ENCODE measurements around the gene TRIM31. TPM values are rescaled to one million over a fixed set of nuclear protein-coding genes. Genes with fewer than 3 reads are reported as not detected.
"Not testable (repeated sequence)": the region's sequence is repeated elsewhere in the genome, so short reads cannot be mapped to it uniquely, and the experiment has no call there.

Gene TRIM31
- total RNA-seq, 1 experiment from 2014 or later, result not detected

DNA sequence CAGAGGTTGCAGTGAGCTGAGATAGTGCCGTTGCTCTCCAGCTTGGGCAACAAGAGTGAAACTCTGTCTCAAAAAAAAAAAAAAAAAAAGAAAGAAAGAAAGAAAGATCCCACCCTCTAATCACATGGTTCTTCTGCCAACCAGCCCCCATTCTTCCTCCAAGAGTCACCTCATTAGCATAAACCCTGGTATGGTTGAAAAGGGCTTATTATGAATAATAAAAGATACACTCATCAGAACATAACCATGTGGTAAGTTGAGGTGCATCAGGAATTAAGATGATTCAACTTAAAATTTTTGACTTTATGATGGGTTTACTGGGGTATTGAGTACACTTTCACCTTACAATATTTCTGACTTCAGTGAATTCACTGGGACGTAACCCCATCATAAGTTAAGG is 22.3 kb upstream of the TRIM31 start:
- H3K36me3 ChIP-seq, result no peaks in the 10 kb centered on the region
- H3K4me3 ChIP-seq, result no peak overlapping the region
- H3K9me3 ChIP-seq (replicated peaks), result no peaks in the 10 kb centered on the region
- DNase-seq, result no peak
- H3K4me1 ChIP-seq, result peaks cover 5% of the 10 kb centered on the region; the same call in 1 of the 2 replicates
- H3K27me3 ChIP-seq, result no peaks in the 10 kb centered on the region
- no peak overlapping the region for H3K27ac ChIP-seq

DNA sequence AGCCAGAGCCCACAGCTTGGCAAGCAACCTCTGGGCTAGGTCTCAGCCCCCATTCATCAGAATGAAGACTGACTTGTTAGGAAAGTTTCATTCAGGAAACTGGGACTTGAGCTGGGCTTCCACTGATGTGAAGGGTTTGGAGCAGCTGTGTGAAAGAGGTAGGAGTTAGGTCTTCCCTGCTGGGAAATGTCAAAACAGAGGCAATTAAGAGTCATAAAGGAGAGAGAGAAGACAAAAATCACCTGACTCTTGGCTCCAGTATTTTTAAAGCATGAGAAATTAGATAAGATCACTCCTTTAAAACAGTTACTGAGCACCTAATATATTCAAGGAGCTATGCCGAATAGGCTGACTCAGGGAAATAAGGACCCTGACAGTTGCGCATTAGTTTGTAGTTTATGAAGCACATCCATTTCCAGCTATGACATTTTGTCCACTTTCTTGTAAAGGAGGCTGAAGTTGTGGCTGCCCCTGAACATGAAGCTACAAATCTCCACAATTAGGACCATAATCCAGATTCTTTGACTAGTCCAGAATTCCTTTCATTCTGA is 19.1 kb upstream of the TRIM31 start:
- Histone ChIP-seq H3K4me1 (peaks cover 5% of the 10 kb centered on the region; the same call in 1 of the 2 replicates), H3K27ac (no peak overlapping the region), H3K27me3 (peaks cover 4% of the 10 kb centered on the region; the same call in 1 of the 2 replicates), H3K36me3 (no peaks in the 10 kb centered on the region), H3K9me3 (replicated peaks) (no peaks in the 10 kb centered on the region), H3K4me3 (no peak overlapping the region)
- no peak for DNase-seq

DNA sequence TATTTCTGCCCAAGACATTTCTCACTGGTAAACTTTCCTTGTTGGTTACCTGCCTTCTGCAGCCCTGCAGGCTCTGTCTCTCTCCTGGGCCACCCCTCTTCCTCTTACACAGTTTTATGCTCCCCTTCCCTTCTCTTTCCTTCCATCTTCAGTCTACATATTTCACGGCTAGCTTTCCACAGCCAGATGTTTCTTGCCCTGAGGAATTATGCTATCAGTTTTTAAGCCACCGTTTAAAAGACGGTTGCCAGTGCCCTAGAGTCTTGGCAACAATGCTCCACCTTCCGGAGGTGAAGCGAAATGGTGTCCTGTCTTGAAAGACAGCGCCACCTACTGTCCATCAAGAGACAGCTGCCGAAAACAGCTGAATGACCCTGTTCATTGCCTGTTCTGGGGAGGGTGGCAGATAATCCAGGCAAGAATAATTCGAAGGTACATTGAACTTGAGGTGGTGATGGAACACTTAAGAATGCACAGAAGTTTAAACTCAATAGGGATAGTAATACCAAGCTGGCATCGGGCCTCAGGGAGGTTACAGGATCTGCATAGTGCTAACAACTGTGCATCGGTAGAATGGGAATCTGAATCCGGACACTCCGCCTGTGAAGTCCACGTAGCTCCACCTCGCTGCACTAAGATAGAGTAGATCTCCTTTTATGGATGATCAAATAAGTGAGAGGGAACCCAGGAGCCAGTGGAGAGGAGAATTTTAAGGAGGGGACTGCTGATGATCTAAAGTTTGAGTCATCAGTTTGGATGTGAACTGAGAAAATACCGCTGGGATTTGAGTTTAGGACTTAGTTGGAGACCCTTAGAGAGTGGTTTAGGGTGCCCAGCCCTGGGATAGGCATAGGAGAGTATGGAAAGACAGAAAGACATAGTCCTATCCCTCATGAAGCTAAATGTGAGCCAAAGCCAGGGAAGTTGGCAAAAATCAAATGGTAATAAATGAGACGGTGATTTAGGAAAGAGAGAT is 18.3 kb upstream of the TRIM31 start:
- Histone ChIP-seq H3K27me3 (peaks cover 4% of the 10 kb centered on the region; the same call in 1 of the 2 replicates), H3K4me1 (peaks cover 5% of the 10 kb centered on the region; the same call in 1 of the 2 replicates)
- DNase-seq, result peak; percentile 59 to 87

DNA sequence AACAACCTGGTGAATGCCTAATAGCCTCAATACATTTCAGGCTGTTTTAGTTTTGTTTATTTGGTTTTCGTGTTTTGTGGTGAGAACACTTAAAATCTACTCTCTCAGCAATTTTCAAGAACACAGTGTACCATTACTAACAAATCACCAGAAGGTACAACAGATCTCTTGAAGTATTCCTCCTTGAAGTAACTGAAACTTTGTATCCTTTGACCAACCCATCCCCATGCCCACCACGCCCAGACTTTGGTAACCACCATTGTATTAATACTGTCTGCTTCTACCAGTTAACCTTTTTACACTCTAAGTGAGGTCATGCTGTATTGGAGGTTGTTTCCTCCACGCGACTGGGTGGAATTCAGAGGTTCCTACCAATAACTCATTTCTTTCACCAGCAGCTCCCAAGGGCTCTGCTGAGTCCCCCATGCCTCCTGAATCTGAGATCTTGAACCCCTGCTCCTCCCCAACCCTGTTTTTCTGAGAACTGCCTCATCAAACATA is 17.3 kb upstream of the TRIM31 start:
- Histone ChIP-seq H3K4me1 (peaks cover 5% of the 10 kb centered on the region; the same call in 1 of the 2 replicates), H3K9me3 (replicated peaks) (no peaks in the 10 kb centered on the region), H3K27ac (no peak overlapping the region), H3K27me3 (peaks cover 4% of the 10 kb centered on the region; the same call in 1 of the 2 replicates), H3K4me3 (no peak overlapping the region), H3K36me3 (no peaks in the 10 kb centered on the region)
- DNase-seq, result no peak

More for the DNA sequence above, 18.3 kb upstream of the TRIM31 start:
- Histone ChIP-seq H3K9me3 (replicated peaks) (no peaks in the 10 kb centered on the region), H3K27ac (no peak overlapping the region), H3K4me3 (no peak overlapping the region), H3K36me3 (no peaks in the 10 kb centered on the region)

DNA sequence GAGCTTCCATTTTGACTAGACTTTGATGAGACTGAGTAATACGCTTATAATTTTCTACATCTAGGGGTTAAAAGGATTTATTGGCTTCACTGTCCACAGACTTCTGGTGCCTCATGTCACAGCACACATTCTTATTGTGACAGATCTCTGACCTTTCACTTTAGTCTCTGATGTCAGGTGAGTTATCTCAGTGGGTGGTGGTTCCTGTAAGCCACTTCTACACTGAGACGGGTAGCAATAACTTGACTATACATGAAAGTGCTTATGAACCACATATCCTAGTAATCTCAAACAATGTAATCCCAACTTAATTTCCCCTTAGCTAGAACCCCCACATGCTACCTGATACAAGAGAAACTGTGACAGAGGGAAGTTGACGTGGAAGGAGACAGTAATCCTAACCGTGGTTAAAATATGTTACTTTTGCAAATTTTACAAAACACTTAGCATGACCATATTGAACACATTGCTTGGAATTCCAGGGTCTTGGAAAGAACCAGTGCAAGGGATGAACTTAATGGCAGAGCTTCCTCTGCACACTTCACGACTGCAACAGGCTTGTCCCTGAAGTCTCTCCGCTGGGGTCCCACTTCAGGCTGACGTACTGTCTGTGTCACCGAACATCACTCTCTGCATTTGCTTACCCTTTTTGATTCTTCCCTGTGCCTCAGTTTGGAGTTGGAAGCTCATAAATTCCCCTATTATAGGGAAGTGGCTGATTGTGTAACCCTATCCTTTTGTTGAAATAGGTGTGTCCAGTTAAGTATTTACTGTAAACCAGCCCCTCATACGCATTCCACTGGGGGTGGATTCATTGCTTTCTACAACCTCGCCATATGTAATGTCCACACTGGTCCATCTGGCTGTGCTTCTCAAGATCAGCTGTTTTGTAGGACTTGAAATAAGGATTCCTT is 16.6 kb upstream of the TRIM31 start:
- Histone ChIP-seq H3K36me3 (no peaks in the 10 kb centered on the region), H3K4me3 (no peak overlapping the region), H3K27me3 (peaks cover 4% of the 10 kb centered on the region; the same call in 1 of the 2 replicates), H3K9me3 (replicated peaks) (no peaks in the 10 kb centered on the region), H3K4me1 (peaks cover 5% of the 10 kb centered on the region; the same call in 1 of the 2 replicates), H3K27ac (no peak overlapping the region)
- no peak for DNase-seq

DNA sequence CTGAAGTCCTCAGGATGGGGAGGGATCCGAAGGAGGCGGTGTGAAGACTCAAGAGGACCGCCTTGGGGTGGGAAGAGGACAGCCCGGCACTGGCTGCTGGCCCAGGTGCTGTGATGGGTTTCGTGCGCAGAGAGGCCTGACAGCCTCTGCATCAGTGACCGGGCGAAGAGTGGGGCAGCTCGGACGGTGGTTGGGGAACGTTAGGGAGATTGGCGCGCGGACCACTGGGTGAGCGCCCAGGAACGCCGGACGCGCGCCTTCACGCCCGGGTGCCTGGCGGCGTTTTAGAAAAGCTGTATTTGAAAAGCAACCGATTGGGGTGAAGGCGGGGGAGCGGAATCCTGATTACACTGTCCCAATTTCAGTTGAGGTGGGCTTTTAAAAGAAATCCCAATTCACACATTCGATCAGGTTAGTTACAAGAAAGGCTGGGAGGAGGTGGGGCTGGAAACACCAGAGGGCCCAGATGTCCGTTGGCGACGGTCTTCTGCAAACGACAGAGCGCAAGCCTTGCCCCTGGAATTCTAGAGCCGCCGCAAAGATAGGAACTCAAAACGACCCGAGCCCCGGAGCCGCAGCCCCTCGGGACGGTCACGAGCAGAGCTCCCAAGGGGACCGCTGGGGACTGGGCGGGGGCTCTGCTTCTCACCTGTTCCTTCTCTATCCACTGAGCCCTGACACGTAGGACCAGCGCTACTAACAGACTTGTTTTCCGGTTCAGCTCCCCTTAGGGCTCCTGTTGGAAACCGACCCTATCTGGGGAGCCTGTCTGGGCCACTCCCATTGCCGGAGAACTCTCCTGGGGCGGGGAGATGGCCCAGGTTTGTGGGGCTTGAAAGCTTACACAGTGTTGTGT is 14.6 kb upstream of the TRIM31 start:
- Histone ChIP-seq H3K4me1 (peaks cover 5% of the 10 kb centered on the region; the same call in 1 of the 2 replicates), H3K27ac (no peak overlapping the region), H3K27me3 (peaks cover 4% of the 10 kb centered on the region; the same call in 1 of the 2 replicates), H3K36me3 (no peaks in the 10 kb centered on the region), H3K9me3 (replicated peaks) (no peaks in the 10 kb centered on the region), H3K4me3 (no peak overlapping the region)
- peak in 1 of 2 experiments; percentile 18 for DNase-seq

DNA sequence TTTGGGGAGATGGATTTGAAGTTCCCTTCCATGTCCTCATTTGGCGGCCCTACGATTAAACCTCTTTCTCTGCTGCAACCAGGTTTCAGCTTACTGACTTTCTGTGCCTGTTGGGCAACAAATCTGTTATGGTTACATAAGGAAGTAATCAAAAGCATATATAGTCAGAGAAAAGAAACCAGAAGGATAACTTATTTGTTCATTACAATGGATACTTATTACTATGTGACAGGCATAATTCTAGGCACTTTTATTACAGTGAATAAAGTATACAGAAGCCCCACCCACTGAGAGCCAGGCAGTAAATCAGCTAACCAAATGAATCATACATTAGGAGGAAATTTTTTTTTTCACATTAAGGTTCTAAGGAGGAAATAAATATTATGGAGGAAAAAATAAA is 9.6 kb upstream of the TRIM31 start:
- no peak for DNase-seq
- H3K4me3 ChIP-seq, result no peak overlapping the region
- H3K27ac ChIP-seq, result no peak overlapping the region
- H3K36me3 ChIP-seq, result no peaks in the 10 kb centered on the region
- no peaks in the 10 kb centered on the region for H3K9me3 ChIP-seq (replicated peaks)
- no peaks in the 10 kb centered on the region for H3K4me1 ChIP-seq
- no peaks in the 10 kb centered on the region for H3K27me3 ChIP-seq

DNA sequence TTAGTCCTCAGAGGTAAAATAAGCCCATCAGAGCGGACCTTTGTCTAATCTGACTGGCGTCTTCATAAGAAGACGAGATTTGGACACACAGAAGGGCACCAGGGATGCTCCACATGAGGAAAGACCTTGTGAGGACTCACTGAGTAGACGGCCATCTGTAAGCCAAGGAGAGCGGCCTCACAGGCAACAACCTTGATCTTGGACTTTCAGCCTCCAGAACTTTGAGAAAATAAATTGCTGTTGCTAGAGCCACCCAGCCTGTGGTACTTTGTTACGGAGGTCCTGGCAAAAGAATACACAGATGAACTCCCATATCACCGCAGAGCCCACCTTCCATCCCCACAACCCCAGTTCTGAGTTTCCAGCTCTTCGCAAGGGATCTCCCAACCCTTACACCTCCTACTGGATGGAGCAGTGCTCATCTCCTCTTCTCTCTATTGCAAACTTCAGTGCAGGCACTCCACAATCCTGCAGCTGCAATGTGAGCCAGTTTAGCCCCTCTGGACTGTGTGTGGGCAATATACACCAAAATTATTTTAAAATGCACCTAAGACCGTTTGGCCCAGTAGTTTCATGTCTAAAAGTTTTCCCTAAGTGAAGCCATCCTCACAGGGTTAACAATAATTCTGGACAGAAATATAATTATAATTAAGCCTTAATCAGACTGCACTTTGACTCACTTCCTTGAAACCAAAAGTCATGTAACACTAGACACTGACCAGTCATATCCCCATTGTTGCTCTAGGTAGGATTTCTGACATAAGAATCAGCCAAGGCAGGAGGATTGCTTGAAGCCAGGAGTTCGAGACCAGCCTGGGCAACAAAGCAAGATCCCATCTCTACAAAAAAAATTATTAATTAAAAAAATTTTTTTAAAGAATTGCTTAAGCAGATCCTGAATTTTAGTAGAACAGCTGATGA is 8.8 kb upstream of the TRIM31 start:
- no peaks in the 10 kb centered on the region for H3K36me3 ChIP-seq
- no peaks in the 10 kb centered on the region for H3K9me3 ChIP-seq (replicated peaks)
- H3K27ac ChIP-seq, result no peak overlapping the region
- no peaks in the 10 kb centered on the region for H3K4me1 ChIP-seq
- no peak overlapping the region for H3K4me3 ChIP-seq
- H3K27me3 ChIP-seq, result no peaks in the 10 kb centered on the region
- no peak for DNase-seq

DNA sequence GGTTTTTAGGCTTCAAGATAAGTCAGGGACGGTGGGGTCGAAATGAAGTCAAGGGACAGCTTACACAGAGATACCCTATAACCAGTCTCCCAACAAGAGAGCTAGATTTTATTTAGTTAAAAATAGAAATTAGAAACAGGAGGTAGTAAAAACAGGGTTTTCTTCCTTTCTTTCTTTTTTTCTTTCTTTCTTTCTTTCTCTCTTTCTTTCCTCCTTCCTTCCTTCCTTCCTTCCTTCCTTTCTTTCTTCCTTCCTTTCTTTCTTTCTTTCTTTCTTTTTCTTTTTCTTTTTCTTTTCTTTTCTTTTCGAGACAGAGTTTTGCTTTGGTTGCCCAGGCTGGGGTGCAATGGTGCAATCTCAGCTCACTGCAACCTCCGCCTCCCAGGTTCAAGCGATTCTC is 5.8 kb upstream of the TRIM31 start:
- not testable (repeated sequence) for H3K36me3 ChIP-seq; H3K9me3 ChIP-seq (replicated peaks); H3K4me3 ChIP-seq; H3K27ac ChIP-seq; DNase-seq; H3K27me3 ChIP-seq; H3K4me1 ChIP-seq

DNA sequence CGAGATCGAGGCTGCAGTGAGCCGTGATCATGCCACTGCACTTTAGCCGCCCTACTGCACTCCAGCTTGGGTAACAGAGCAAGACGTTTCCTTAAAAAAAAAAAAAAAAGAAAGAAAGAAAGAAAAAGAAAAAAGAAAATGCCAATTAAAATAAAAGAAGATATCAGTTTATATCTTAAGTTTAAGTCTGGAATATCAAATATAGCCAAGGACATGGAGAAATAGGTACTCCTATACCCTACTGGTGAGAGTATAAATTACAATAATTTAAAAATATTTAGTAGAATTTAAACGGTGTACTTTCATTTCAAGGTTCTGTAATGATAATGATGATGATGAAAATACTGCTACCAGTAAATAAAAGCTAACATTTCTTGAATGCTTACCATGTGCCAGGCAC is 3.8 kb upstream of the TRIM31 start:
- H3K9me3 ChIP-seq (replicated peaks), result no peaks in the 10 kb centered on the region
- no peaks in the 10 kb centered on the region for H3K36me3 ChIP-seq
- no peak overlapping the region for H3K27ac ChIP-seq
- no peak overlapping the region for H3K4me3 ChIP-seq
- peaks cover 4% of the 10 kb centered on the region; the same call in 1 of the 2 replicates for H3K27me3 ChIP-seq
- DNase-seq, result no peak
- no peaks in the 10 kb centered on the region for H3K4me1 ChIP-seq

DNA sequence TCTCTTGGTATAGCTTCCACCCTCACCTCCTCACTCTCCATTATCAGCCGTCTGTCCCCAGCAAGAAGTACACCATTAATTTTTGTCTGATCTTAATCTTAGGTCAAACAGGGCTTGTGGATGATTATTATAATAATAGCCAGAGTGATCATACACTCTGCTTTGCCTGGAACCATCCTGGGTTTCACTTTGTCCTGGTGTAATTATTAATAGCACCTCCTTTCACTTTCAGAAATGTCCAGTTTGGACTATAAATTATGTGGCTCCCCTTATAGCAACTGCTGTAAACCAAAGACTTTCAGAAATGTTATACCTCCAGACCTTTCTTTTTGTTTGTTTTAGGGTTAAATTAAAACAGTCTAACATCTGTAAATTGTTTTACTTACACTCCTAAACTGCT is 951 bp upstream of the TRIM31 start:
- Histone ChIP-seq H3K27ac (no peak overlapping the region), H3K4me3 (no peak overlapping the region), H3K4me1 (no peaks in the 10 kb centered on the region), H3K27me3 (peaks cover 4% of the 10 kb centered on the region; the same call in 1 of the 2 replicates), H3K36me3 (no peaks in the 10 kb centered on the region), H3K9me3 (replicated peaks) (no peaks in the 10 kb centered on the region)
- DNase-seq, result no peak

DNA sequence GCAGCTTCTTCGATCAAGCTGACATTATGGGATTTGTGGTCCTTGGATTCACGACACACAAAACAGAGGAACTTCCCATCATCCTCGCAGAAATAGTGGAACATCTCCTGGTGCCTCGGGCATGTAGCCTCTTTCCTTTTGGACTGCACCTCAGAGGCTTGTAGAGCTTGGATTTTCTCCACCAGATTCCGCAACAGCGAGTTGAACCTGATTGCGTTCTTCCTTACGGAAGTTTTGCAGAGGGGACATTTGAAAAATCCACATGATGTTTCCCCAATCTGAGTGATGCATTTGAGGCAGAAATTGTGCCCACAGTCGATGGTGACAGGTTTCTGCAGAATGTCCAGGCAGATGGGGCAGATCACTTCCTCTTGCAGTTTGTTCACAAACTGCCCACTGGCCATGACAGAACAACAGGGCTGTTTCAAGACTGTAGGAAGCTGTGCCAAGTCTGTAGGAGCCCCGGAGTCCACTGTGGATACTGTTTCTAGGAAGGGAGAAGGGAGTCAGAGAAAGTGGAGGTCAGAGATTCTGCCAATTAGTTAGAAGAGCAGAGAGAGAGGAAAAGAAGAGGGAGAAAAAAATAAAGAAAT is 392 bp downstream of the TRIM31 start:
- no peak for DNase-seq
- no peak overlapping the region for H3K27ac ChIP-seq
- H3K9me3 ChIP-seq (replicated peaks), result no peaks in the 10 kb centered on the region
- H3K36me3 ChIP-seq, result no peaks in the 10 kb centered on the region
- no peaks in the 10 kb centered on the region for H3K4me1 ChIP-seq
- peaks cover 4% of the 10 kb centered on the region; the same call in 1 of the 2 replicates for H3K27me3 ChIP-seq
- H3K4me3 ChIP-seq, result no peak overlapping the region

All from SJCRH30 (cell line).